GM18867 (cell line): Measurements from ENCODE around the gene KLF3.
A peak's percentile ranks its signal among the peaks of the same experiment; 100 is the strongest.

ENCODE experiments used
- ATAC-seq: cut with Tn5 transposase; IDR thresholded peaks from one replicate; pipeline ENCODE4 v1.9.1; 2021; ENCODE audit warnings: mild to moderate bottlenecking, moderate library complexity; ENCODE audit not compliant: unreplicated experiment

Gene KLF3

DNA sequence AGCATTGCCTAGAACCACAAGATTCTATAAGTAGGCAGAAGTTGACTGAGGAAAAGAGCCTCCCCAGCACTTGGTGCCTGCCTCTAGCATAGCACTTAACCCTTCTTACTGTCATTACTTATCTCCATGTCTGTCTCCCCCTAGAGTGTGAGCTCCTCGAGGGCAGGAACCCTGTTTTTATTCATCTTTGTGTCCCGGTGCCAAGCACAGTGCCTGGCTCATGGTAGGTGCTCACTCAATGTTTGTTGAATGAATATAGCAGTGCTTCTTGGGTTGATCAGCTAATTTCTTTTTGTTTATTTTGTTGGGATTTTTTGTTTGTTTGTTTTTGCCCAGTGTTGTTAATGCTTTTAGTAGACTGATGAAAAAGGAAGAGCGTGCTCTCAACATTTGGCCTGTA, 30.3 kb downstream of the KLF3 start:
- no peak for ATAC-seq

DNA sequence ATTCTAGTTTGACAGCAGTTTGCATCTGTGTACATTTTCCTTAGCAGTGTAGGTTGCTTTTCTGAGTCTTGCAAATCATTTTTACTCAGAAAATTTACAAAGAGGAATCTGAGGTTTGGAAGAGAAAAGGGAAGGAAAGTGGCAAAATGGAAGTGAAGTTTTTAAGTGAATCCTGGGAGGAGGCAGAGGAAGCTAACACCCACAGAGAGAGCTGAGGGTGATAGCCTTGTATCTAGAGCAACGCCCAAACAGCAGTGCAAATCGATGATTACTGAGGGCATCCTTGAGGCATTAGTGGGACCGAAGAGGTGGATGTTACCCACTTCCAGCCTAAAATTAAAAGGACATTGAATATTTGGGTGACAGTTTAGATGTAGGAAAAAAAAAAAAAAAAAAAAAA, 31.8 kb downstream of the KLF3 start:
- ATAC-seq: no peak

DNA sequence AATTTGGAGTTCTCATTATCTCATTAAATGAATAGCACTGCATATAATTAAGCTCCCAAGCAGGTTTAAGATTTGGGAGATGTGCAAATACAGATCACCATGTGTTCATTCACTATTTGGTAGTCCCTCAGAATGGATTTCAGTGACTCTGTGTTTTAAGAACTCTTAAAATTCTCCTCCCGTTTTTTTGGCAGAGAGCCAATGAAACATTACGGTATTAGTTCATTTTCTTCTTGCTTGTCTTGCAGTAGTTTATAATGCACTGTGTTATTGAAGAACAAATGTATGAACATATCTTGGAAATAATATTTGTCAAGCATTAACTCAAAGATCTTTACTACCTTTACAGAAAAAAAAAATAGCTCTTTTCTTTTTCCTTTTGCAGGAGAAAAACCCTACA, 32.7 kb downstream of the KLF3 start:
- no peak for ATAC-seq

DNA sequence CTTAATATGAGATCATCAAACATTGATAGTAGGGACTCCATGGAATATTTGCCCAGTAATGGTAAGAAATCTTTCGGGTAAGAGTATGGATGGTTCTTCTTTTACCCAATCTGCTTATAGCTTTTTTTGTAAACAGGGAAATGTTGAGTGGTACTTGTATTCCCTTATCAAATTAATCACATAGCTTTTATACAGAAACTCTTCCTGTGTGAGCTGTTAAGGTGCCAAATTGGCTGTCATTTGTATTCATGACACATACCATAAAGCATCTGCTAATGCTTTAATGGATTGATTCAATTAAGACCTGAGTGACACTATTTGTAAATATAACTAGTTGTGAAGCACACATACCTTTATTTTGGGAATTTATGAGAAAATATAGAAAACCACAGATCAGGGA, 34.2 kb downstream of the KLF3 start:
- no peak for ATAC-seq

DNA sequence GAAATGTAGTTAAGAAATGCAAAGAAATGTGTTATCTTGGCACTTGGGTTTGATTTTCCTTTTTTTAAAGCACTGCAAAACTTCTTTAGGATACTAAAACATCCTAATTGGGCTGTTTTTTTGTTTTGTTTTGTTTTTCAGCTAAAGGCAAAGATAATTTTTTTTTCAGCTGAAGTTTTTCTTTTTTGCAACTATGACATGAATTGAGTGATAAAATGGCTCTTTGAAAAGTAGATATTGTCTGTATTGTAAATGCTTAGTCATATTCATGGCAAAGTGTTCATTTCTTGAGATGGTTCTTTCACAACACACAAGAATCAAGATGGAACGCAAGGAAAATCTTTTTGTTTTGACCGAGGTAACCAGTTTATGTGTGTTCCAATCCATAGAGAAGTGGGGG, 35.1 kb downstream of the KLF3 start:
- ATAC-seq: no peak

DNA sequence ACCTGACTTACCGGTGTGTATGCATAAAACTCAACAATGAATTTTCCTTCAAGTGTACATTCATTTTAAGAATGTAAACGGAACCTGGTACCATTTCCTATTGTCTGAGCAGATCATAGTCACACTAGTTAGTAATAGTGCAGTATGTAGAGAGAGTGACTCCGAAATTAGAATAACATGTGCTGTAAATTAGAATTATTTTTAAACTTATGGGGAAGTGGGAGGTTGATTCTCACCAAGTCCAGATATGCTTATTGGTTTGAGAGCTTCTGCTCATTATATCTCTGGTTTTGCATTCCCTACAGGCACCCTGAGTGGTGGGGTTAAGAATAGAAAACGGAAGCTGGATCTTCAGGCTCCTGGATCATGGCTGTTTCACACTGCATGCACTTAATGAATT, 39.6 kb downstream of the KLF3 start:
- no peak for ATAC-seq

DNA sequence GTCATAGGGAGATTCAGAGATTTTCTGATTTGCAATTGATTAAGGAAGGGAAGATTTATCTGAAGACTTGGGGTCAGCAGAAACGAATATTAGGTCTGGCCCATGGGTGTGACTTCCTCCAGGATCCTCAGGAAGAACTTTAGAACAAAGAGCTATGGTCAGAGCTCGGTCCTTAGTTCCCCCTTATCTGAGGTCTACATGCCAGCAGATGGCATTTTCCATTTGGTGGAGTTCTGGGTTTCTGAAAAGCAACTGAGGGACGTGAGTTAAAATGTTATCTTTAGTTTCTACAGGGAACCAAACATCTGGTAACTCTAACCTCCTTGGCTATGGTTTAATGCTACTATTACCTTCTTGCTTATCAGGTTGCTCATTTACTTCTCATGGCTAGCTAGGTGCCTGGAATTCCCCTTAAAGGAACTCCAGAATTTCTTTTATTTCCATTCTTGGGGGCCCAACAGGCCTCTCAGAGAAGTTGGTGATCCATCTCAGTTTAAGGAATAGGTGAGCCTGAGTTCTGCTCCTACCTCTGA, 40.7 kb downstream of the KLF3 start:
- ATAC-seq: no peak

DNA sequence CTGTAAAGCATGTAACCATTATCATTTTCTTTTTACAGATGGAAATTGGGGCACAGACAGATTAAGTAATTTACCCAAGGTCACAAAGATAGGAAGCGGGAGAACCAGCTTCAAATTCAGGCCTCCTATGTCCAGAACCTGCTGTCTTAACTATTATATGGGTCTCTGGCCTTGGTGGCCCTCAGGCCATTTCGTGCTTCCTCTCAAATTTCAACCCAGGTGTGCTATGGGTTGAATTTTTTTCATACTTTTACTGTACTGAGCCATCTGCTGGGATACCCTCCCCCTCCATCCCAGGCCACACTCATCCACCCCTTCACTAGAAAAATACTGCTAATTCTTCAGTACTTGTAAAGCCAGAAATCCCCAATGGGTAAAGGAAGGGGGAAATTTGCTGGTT, 42.3 kb downstream of the KLF3 start:
- ATAC-seq: no peak

DNA sequence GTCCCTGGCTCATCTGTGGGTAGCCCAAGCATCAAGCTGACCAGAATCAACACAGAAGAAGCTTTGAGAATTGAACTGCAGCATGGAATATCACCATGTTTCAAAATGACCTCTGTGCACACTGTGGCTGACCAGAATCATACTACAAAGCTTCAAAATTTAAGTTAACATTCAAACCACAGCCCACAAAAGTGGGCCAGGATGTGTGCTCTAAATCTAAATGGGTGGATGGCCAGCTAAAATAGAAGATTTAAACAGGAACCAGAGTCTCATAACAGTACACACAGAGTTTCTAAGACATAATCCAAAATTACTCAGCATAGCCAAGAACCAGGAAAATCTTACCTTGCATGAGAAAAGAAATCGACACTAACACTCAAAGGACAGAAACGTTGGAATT, 46.1 kb downstream of the KLF3 start:
- ATAC-seq: no peak

DNA sequence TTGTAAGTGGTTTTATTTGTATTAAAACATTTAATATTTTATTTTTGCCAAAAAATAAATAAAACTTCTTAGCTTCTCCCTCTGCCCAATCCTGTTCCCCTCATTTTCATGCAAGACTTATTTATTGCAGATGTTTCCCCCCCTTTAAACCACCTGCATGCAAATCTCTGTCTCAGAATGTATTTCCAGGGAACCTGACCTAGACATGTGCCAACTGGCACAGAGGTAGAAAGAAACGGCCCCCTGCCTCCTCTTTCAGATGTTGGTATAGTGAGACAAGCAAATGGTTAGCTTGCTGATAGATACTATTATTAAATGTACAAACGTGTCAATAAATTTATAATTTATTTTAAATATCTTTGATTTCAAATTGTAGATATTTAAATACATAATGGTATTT, 47.1 kb downstream of the KLF3 start:
- ATAC-seq: no peak

DNA sequence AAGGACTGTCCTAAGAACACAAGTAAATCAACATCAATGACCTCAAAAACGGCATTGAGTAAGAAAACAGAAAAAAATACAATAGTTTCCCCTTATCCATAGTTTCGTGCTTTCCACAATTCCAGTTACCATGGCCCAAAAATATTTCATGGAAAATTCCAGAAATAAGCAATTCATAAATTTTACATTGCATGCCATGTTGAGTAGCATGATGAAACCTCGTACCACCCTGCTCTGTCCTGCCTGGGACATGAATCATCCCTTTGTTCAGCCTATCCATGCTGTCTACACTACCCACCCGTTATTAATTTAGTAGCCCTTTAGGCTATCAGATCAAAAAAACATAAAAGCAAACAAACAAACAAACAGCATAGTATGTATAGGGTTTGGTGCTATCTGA, 51.1 kb downstream of the KLF3 start:
- ATAC-seq: no peak

DNA sequence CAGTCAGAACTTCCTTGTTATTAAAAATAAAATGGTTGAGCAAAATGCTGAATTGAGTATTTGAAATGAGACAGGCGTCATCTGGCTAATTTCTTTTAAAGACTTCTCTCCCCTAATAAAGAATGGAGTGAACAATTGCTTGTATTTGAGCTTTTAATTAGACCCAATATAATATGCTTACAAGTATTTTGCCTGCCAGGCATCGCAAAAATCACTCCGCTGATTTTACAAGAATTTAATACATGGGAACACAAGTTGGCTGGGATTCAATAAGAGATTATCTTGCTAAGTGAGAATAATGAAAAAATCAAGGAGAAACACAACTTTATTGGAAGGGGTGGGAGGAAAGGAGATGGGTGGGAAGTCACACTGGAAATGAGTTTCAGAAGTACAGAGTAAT, 52.3 kb downstream of the KLF3 start:
- ATAC-seq: no peak

DNA sequence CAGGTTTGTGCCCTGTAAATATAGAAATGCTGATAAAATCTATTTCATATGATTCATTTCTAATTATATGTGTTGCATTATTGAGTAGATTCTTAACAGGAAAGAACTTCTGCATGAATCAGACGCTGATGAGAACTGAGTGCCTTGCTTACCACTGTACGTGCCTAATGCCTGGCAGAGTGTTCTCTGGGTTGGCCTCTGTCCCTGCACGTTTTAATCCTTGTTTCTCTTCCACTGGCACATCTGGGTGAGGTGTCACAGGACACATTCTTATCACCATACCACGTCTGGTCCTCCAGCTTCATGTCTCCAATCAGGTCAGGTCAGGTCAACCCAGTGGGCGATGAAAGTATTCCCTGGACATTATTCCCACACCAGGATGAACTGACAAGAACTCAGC, 53.6 kb downstream of the KLF3 start:
- ATAC-seq: no peak

DNA sequence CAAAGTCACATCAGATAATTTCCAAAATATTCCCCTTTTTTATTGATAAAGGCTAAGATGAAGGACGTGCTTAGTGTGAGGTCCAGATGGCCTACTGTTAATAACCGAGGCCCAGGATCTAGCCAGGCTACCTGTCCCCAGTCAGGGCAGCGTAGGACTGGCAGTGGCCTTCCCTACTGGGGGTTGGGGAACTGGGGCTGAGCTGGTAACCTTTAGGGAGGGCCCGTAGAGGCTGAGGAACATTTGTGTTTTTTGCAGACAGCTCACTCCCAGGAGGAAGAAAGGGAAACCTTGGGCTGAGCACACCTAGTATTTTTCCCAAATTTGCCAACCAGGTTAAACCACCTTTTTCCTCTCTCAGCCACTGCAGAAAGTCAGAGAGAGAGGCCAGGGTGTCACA, 59.1 kb downstream of the KLF3 start:
- no peak for ATAC-seq

DNA sequence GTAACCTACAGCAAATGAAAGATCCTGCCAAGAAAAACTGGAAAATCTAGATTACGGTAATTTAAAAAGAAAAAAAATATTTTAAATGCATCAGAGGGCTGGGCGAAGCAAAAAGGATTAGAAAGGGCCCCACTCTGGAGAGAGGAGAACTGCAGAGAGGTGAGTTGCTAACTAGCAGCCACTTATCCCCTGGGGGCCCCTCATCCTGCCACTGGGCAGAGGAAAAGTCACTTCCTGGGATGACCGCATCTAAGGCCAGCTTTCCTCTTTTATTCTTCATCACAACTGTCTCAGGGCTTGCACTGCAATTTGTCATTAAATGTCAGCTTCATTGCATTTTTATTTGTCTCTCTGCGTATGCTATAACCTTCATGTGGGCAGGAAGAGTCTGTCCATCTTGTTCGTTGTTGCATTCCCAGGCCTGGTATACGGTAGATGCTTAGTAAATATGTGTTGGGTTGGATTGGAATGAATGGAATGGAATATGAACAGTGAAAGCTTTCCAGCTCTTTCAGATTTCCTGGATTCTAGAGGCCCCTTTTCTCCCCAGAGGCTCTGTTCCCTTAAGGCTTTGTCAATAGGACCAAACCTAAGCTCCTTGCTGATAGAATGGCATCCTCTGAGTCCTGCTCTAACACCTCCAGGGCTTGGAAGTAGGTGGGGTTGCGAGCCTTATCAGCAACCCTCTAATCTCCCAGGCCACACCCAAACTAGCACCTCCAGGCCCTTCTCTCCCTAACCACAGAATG, 59.9 kb downstream of the KLF3 start:
- ATAC-seq: no peak

DNA sequence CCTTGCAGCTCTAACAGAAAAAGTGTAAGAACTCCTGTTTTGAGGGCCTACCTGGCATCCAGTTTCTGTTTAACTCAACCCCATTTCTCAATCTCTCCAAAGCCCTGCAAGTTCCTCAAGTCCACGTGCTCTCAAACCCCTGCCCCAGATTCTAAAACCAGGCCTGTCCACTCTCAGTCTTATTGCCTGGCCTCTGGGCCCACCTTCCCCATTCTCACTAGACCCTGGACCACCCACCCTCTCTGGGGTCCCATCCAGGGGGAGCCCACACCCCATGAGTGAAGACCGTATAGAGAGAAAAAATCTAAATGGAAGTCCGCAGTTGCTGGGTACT, 60.4 kb downstream of the KLF3 start:
- ATAC-seq: no peak

DNA sequence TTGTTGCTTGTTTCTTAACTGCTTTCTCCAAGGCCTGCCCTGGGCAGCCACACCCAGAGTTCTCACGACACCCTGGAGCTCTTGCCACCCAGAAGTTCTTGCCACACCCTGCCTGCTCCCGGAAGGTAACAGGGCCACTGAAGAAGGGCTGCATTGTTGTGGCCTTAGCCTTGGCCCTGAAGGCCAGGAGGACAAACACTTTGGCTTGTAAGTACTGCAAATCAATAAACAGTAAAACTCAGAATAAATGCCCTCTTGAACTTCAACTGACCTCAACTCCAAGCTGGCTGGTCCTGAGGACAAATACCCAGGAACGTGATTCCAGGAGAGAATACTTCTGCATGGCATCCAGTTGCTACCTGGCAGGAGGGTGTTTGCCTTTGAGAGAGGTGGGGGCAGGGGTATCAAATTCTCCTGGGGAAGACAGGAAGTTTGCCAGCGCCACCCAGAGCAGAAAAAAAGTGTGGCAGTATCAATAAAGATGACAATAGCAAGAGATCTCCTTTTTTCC, 64.7 kb downstream of the KLF3 start:
- no peak for ATAC-seq

DNA sequence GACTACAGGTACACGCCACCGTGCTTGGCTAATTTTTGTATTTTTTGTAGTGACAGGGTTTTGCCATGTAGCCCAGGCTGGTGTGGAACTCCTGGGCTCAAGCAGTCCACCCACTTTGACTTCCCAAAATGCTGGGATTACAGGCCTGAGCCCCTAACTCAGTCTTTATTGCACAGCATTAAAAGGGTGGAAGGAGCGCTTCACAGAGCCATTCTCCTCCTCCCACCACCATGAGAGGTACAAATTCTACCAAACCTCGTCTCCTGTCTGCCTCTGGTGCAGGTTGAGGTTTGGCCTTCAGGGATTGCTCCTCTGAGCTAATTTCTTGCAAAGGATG, 66.5 kb downstream of the KLF3 start:
- no peak for ATAC-seq

DNA sequence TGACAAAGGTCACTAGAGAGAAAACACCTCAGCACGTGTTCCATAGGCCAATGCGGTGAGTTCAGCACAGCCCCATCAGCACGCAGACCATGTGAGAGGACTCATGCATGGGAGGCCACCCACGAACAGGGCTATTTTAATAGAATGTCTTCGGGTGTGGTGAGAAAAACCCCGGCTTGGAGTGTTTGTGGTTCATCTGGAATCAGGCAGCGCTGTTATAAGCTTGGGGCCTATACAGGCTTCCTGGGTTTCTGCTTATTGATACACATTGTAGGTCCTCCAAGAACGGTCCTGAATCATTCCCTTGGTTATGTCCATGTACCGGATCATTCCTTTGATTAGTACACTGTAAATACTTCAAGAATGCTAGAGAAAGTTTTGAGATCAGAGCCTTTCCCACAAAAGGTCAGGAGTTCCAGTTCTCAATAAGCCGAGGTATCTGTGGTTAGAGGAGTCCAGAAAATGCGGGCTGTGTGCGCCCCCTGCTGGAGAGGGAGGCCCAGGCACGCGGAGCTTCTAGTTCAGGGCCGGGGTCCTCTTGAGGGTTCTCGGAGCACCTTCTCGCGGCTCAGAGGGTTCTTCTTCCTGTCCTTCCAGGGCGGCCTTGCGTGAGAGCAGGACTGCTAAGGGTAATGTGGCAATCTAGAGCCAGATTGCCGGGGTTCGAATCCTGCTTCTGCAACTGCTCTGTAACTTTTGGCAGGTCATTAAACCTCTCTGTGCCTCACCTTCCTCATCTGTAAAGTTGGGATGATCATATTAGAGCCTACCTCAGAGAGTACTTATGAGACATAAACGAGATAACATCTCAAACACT, 67.0 kb downstream of the KLF3 start:
- ATAC-seq: peak; percentile 88

DNA sequence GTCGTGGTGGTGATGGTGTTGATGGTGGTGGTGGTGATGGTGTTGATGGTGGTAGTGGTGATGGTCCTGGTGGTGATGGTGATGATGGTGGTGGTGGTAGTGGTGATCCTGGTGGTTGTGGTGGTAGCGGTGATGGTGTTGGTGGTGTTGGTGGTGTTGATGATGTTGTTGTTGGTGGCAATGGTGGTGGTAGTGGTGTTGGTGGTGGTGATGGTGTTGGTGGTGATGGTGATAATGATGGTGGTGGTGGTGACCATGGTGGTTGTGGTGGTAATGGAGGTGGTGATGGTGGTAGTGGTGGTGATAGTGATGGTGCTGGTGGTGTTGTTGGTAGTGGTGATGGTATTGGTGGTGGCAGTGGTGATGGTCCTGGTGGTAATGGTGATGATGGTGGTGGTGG, 69.7 kb downstream of the KLF3 start:
- no peak for ATAC-seq

DNA sequence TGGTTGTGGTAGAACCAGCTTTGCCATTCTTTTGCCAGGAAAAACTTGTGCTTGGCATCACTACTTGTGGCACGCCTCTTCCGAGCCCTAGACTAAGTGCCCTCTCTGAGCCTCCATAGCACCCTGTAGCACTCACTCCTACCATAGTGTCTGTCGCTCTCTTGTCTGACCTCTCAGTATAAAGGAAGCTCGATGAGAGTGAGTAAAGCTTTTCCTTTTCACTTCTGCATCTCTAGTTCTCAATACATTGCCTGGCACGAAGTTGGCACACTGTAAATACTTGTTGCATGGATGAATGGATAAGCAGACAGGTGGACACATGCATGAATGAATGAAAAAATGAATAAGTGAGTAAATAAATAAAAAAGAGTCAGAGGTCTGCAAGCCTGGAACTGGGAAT, 70.4 kb downstream of the KLF3 start:
- ATAC-seq: no peak

DNA sequence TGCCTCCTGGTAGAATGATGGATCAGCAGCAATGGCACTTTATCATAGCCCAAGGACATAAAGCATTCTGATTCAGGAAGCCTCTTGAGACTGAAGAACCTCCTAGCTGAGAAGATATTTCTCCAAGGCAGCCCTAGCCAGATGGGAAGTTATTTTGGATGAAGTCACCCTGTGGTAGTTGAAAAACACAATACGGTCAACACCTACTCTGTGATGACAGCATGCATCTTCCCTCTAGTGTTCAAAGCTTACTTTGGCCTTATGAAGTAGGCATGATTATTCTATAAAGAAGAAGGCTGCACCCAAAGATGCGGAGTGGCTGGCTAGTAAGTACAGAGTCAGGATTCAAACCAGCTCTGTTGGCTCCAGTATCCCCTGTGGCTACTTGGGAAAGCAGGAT, 70.9 kb downstream of the KLF3 start:
- no peak for ATAC-seq
